ENCODE data around the gene OPRM1.

DNA sequence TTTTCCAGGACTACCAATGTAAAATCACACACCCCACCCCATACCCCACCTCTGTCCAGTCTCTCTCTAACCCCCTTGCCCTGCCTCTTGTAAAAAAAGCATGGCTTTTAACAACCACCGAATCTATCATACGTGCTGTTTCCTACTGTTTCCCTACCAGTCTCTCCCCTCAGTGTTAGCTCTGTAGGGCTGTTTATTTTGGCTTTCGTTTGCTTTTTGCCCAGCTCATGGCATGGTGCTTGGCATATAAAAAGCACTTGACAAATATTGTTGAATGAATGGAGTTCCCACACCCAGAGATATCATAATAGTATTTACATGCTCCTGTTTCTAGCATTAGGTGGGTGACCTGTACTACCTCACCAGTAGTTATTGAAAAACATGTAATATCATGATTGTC, 148.2 kb downstream of the OPRM1 start:
- TF ChIP-seq POLR2A (IDR thresholded peaks at IDR 0.05) = no peak
- TF ChIP-seq, protein P1, sequence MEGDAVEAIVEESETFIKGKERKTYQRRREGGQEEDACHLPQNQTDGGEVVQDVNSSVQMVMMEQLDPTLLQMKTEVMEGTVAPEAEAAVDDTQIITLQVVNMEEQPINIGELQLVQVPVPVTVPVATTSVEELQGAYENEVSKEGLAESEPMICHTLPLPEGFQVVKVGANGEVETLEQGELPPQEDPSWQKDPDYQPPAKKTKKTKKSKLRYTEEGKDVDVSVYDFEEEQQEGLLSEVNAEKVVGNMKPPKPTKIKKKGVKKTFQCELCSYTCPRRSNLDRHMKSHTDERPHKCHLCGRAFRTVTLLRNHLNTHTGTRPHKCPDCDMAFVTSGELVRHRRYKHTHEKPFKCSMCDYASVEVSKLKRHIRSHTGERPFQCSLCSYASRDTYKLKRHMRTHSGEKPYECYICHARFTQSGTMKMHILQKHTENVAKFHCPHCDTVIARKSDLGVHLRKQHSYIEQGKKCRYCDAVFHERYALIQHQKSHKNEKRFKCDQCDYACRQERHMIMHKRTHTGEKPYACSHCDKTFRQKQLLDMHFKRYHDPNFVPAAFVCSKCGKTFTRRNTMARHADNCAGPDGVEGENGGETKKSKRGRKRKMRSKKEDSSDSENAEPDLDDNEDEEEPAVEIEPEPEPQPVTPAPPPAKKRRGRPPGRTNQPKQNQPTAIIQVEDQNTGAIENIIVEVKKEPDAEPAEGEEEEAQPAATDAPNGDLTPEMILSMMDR (IDR thresholded peaks at IDR 0.05) = no peak

All from body of pancreas (tissue), 4 donors.